Neural cell (in vitro differentiated cells): ENCODE results near the gene SPECC1L. TPM values are rescaled to one million over a fixed set of nuclear protein-coding genes. Genes with fewer than 3 reads are reported as not detected.

Source experiments
- H2AFZ ChIP-seq: fragments of 200-600, 300-800 bp; sonication (generic), shearing (Covaris generic); 2 replicates; pipeline ENCODE4 v1.6.0; 2014; ENCODE audit warnings: low read depth, mild to moderate bottlenecking, antibody characterized with exemption, low read length, moderate library complexity
- H3F3A ChIP-seq: fragments of 200-600 bp; shearing (Covaris generic); 2 replicates; pipeline ENCODE4 v1.6.1; 2016; ENCODE audit warnings: mild to moderate bottlenecking, moderate library complexity, mixed read lengths, antibody characterized with exemption, low read length; ENCODE audit not compliant: insufficient read depth, poor library complexity, severe bottlenecking
- H3K27ac ChIP-seq: fragments of 200-600, 300-800 bp; sonication (generic), shearing (Covaris generic); 2 replicates; pipeline ENCODE4 v1.5.1; 2014; ENCODE audit warnings: mild to moderate bottlenecking, low read length, moderate library complexity
- H3K27me3 ChIP-seq: fragments of 300-800, 200-600 bp; sonication (generic), shearing (Covaris generic); 2 replicates; pipeline ENCODE4 v1.6.0; 2014; ENCODE audit warnings: mild to moderate bottlenecking, low read depth, low read length, moderate library complexity; ENCODE audit not compliant: insufficient read depth
- H3K36me3 ChIP-seq: fragments of 300-800, 200-600 bp; sonication (generic), shearing (Covaris generic); 2 replicates; pipeline ENCODE4 v1.5.1; 2014; ENCODE audit warnings: mild to moderate bottlenecking, antibody characterized with exemption, low read length, moderate library complexity; ENCODE audit not compliant: insufficient read depth
- H3K4me2 ChIP-seq: fragments of 300-800, 200-600 bp; sonication (generic), shearing (Covaris generic); 2 replicates; pipeline ENCODE4 v1.6.0; 2014; ENCODE audit warnings: mild to moderate bottlenecking, low read length
- H3K4me3 ChIP-seq: fragments of 300-800, 200-600 bp; sonication (generic), shearing (Covaris generic); 2 replicates; pipeline ENCODE4 v1.5.1; 2014; ENCODE audit warnings: mild to moderate bottlenecking, low read length, moderate library complexity
- H3K79me2 ChIP-seq: fragments of 200-600 bp; shearing (Covaris generic); replicated peaks from 2 replicates; pipeline ENCODE4 v1.6.0; 2014; ENCODE audit warnings: mild to moderate bottlenecking, low read length, moderate library complexity; ENCODE audit not compliant: insufficient read depth
- H3K9ac ChIP-seq: fragments of 300-800, 200-600 bp; sonication (generic), shearing (Covaris generic); 2 replicates; pipeline ENCODE4 v1.6.1; 2016; ENCODE audit warnings: mild to moderate bottlenecking, low read length, mixed read lengths
- H3K9me2 ChIP-seq: fragments of 200-600 bp; shearing (Covaris generic); 2 replicates; pipeline ENCODE4 v1.6.1; 2016; ENCODE audit warnings: mild to moderate bottlenecking, low read length, mixed read lengths; ENCODE audit not compliant: insufficient read depth
- H3K9me3 ChIP-seq: fragments of 200-600, 300-800 bp; sonication (generic), shearing (Covaris generic); 2 replicates; pipeline ENCODE4 v1.6.1; 2016; ENCODE audit warnings: mild to moderate bottlenecking, mixed run types, low read length, moderate library complexity, mixed read lengths
- H4K20me1 ChIP-seq: fragments of 200-600 bp; shearing (Covaris generic); 2 replicates; pipeline ENCODE4 v1.6.1; 2016; ENCODE audit warnings: mild to moderate bottlenecking, mixed run types; ENCODE audit not compliant: insufficient read depth
- EP300 ChIP-seq: fragments of 450-650 bp; conservative IDR thresholded peaks from 2 replicates; pipeline ENCODE4 v1.6.1; 2014; ENCODE audit warnings: antibody characterized with exemption, mild to moderate bottlenecking, moderate library complexity; ENCODE audit not compliant: poor library complexity, severe bottlenecking
- MXI1 ChIP-seq: fragments of 450-650 bp; conservative IDR thresholded peaks from 2 replicates; pipeline ENCODE4 v1.6.1; 2014; ENCODE audit warnings: antibody characterized with exemption, mild to moderate bottlenecking; ENCODE audit not compliant: poor library complexity, severe bottlenecking
- POLR2AphosphoS5 ChIP-seq: IDR thresholded peaks from 2 replicates; pipeline ENCODE4 v1.6.1; 2012
- REST ChIP-seq: IDR thresholded peaks from 2 replicates; pipeline ENCODE4 v1.6.1; 2012; ENCODE audit warnings: borderline replicate concordance
- SMC3 ChIP-seq: fragments of 450-650 bp; conservative IDR thresholded peaks from 2 replicates; pipeline ENCODE4 v1.6.1; 2014; ENCODE audit warnings: antibody characterized with exemption, mild to moderate bottlenecking, moderate library complexity; ENCODE audit not compliant: poor library complexity
- TAF1 ChIP-seq: IDR thresholded peaks from 2 replicates; pipeline ENCODE4 v1.6.1; 2012; ENCODE audit warnings: low read depth
- polyA plus RNA-seq: library from polyadenylated mRNA; depleted of rRNA; stranded (reverse); fragments of >200 nt; gene quantifications from 2 replicates; pipeline ENCODE4 v1.2.3, GENCODE V29; 2014
- TF ChIP-seq, protein P1 (sequence below): fragments of 450-650 bp; IDR thresholded peaks from 2 replicates; pipeline ENCODE4 v1.5.1; 2014; ENCODE audit warnings: antibody characterized with exemption, mild to moderate bottlenecking, moderate library complexity; ENCODE audit not compliant: poor library complexity, severe bottlenecking

The SPECC1L gene
- polyA plus RNA-seq, 1 donor from 2014 or later: 27.1 TPM

- no peaks in the 10 kb centered on the region for H3K9me3 ChIP-seq
- no peaks in the 10 kb centered on the region for H3K36me3 ChIP-seq
- H3K4me3 ChIP-seq: no peak overlapping the region
- H3K27me3 ChIP-seq: no peaks in the 10 kb centered on the region
- H3K9me2 ChIP-seq: no peaks in the 10 kb centered on the region
- H4K20me1 ChIP-seq: no peaks in the 10 kb centered on the region
- no peaks in the 10 kb centered on the region for H3K79me2 ChIP-seq
- no peak overlapping the region for H3K9ac ChIP-seq
- H3F3A ChIP-seq: no peaks in the 10 kb centered on the region
- H2AFZ ChIP-seq: no peak overlapping the region
- no peak for TF ChIP-seq REST
- TF ChIP-seq, protein P1, sequence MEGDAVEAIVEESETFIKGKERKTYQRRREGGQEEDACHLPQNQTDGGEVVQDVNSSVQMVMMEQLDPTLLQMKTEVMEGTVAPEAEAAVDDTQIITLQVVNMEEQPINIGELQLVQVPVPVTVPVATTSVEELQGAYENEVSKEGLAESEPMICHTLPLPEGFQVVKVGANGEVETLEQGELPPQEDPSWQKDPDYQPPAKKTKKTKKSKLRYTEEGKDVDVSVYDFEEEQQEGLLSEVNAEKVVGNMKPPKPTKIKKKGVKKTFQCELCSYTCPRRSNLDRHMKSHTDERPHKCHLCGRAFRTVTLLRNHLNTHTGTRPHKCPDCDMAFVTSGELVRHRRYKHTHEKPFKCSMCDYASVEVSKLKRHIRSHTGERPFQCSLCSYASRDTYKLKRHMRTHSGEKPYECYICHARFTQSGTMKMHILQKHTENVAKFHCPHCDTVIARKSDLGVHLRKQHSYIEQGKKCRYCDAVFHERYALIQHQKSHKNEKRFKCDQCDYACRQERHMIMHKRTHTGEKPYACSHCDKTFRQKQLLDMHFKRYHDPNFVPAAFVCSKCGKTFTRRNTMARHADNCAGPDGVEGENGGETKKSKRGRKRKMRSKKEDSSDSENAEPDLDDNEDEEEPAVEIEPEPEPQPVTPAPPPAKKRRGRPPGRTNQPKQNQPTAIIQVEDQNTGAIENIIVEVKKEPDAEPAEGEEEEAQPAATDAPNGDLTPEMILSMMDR: no peak
- TF ChIP-seq MXI1: no peak
- H3K4me2 ChIP-seq: no peak overlapping the region
- no peak overlapping the region for H3K27ac ChIP-seq
Observed at GRCh38 chr22:24400726-24401596, 130.3 kb downstream of the SPECC1L start.

GRCh38 chr22:24401931-24402367 lies 131.3 kb downstream of the SPECC1L start:
- no peaks in the 10 kb centered on the region for H3F3A ChIP-seq
- no peaks in the 10 kb centered on the region for H3K27me3 ChIP-seq
- no peaks in the 10 kb centered on the region for H3K9me2 ChIP-seq
- H3K27ac ChIP-seq: no peak overlapping the region
- H4K20me1 ChIP-seq: no peaks in the 10 kb centered on the region
- H2AFZ ChIP-seq: no peak overlapping the region
- H3K4me2 ChIP-seq: no peak overlapping the region
- no peak overlapping the region for H3K4me3 ChIP-seq
- H3K36me3 ChIP-seq: no peaks in the 10 kb centered on the region
- no peaks in the 10 kb centered on the region for H3K9me3 ChIP-seq
- no peaks in the 10 kb centered on the region for H3K79me2 ChIP-seq
- H3K9ac ChIP-seq: no peak overlapping the region
- TF ChIP-seq POLR2AphosphoS5 (no peak), REST (no peak), MXI1 (no peak), EP300 (no peak), SMC3 (no peak), TAF1 (no peak)
